H9 (cell line): ENCODE measurements around the gene CEMIP2. TPM values are rescaled to one million over a fixed set of nuclear protein-coding genes. Genes with fewer than 3 reads are reported as not detected.

Source experiments
- DNase-seq: peaks from one replicate; pipeline ENCODE4 v3.0.0-alpha.2; 2017
- H2AFZ ChIP-seq: one replicate; pipeline ENCODE4 v1.6.1; 2013; ENCODE audit warnings: mild to moderate bottlenecking, low read length, control low read depth, moderate library complexity
- H2AK5ac ChIP-seq: 2 replicates; pipeline ENCODE4 v1.6.1; 2013; ENCODE audit warnings: low read length, control low read depth, mixed read lengths; ENCODE audit not compliant: insufficient read length
- H2BK120ac ChIP-seq: one replicate; pipeline ENCODE4 v1.6.1; 2013; ENCODE audit warnings: low read depth, mild to moderate bottlenecking, low read length, control low read depth, inconsistent platforms; ENCODE audit not compliant: poor library complexity, severe bottlenecking
- H2BK12ac ChIP-seq: 2 replicates; pipeline ENCODE4 v1.6.1; 2013; ENCODE audit warnings: low read length, control low read depth, mixed read lengths, low read depth; ENCODE audit not compliant: insufficient read length
- H2BK15ac ChIP-seq: 2 replicates; pipeline ENCODE4 v1.6.1; 2013; ENCODE audit warnings: low read depth, low read length, control low read depth
- H2BK20ac ChIP-seq: one replicate; pipeline ENCODE4 v1.6.1; 2013; ENCODE audit warnings: low read depth, mild to moderate bottlenecking, low read length, control low read depth, inconsistent platforms; ENCODE audit not compliant: poor library complexity, severe bottlenecking
- H2BK5ac ChIP-seq: 2 replicates; pipeline ENCODE4 v1.6.1; 2013; ENCODE audit warnings: low read length, control low read depth, mixed read lengths; ENCODE audit not compliant: insufficient read length
- H3K14ac ChIP-seq: 2 replicates; pipeline ENCODE4 v1.6.1; 2013; ENCODE audit warnings: low read length, control low read depth; ENCODE audit not compliant: insufficient read depth
- H3K18ac ChIP-seq: 2 replicates; pipeline ENCODE4 v1.6.1; 2013; ENCODE audit warnings: low read depth, mild to moderate bottlenecking, mixed read lengths, low read length, control low read depth; ENCODE audit not compliant: insufficient read length
- H3K23ac ChIP-seq: 2 replicates; pipeline ENCODE4 v1.6.1; 2013; ENCODE audit warnings: low read length, control low read depth, mixed read lengths, low read depth; ENCODE audit not compliant: insufficient read length
- H3K23me2 ChIP-seq: 2 replicates; pipeline ENCODE4 v1.6.1; 2013; ENCODE audit warnings: low read depth, mild to moderate bottlenecking, mixed read lengths, low read length, control low read depth; ENCODE audit not compliant: insufficient read length, poor library complexity, severe bottlenecking
- H3K27ac ChIP-seq: 2 replicates; pipeline ENCODE4 v1.5.1; 2013; ENCODE audit warnings: low read length, control low read depth, mixed read lengths, low read depth; ENCODE audit not compliant: insufficient read length
- H3K27me3 ChIP-seq: 2 replicates; pipeline ENCODE4 v1.6.1; 2013; ENCODE audit warnings: low read length, control low read depth, inconsistent platforms; ENCODE audit not compliant: insufficient read depth
- H3K4ac ChIP-seq: 2 replicates; pipeline ENCODE4 v1.6.1; 2013; ENCODE audit warnings: low read depth, mild to moderate bottlenecking, control low read depth, inconsistent platforms, low read length, moderate library complexity
- H3K4me1 ChIP-seq: 2 replicates; pipeline ENCODE4 v1.6.1; 2013; ENCODE audit warnings: low read length, control low read depth, inconsistent platforms; ENCODE audit not compliant: insufficient read depth
- H3K4me2 ChIP-seq: 2 replicates; pipeline ENCODE4 v1.6.1; 2013; ENCODE audit warnings: low read length, control low read depth, mixed read lengths; ENCODE audit not compliant: insufficient read length, insufficient read depth
- H3K56ac ChIP-seq: 2 replicates; pipeline ENCODE4 v1.6.1; 2013; ENCODE audit warnings: low read depth, mild to moderate bottlenecking, mixed read lengths, low read length, control low read depth; ENCODE audit not compliant: insufficient read length
- H3K79me1 ChIP-seq: 2 replicates; pipeline ENCODE4 v1.6.1; 2013; ENCODE audit warnings: low read depth, mild to moderate bottlenecking, moderate library complexity, low read length, control low read depth, inconsistent platforms; ENCODE audit not compliant: insufficient read depth, poor library complexity, severe bottlenecking
- H3K79me2 ChIP-seq: 2 replicates; pipeline ENCODE4 v1.6.1; 2013; ENCODE audit warnings: low read length, control low read depth, inconsistent platforms; ENCODE audit not compliant: insufficient read depth
- H3K9ac ChIP-seq: 2 replicates; pipeline ENCODE4 v1.6.1; 2013; ENCODE audit warnings: low read length, control low read depth, mixed read lengths; ENCODE audit not compliant: insufficient read length; ENCODE audit errors: extremely low read depth
- H3K9me3 ChIP-seq: one replicate; pipeline ENCODE4 v1.6.1; 2013; ENCODE audit warnings: low read depth, low read length, inconsistent platforms; ENCODE audit not compliant: control insufficient read depth
- H3T11ph ChIP-seq: one replicate; pipeline ENCODE4 v1.6.1; 2013; ENCODE audit warnings: mild to moderate bottlenecking, low read length, control low read depth, inconsistent platforms
- H4K20me1 ChIP-seq: one replicate; pipeline ENCODE4 v1.6.1; 2013; ENCODE audit not compliant: control insufficient read depth, insufficient read length, insufficient read depth
- H4K5ac ChIP-seq: 2 replicates; pipeline ENCODE4 v1.6.1; 2013; ENCODE audit warnings: low read depth, mild to moderate bottlenecking, mixed read lengths, low read length, control low read depth; ENCODE audit not compliant: insufficient read length
- H4K8ac ChIP-seq: replicated peaks from 2 replicates; pipeline ENCODE4 v1.6.1; 2013; ENCODE audit warnings: low read length, control low read depth, mixed read lengths, low read depth; ENCODE audit not compliant: insufficient read length
- H4K91ac ChIP-seq: 2 replicates; pipeline ENCODE4 v1.6.1; 2013; ENCODE audit warnings: low read depth, mild to moderate bottlenecking, moderate library complexity, mixed read lengths, low read length, control low read depth; ENCODE audit not compliant: insufficient read length
- H3K27ac Mint-ChIP-seq, 3 experiments: 2 replicates in 2 of 3; 3 replicates in 1 of 3; pipeline ENCODE4 v1.8.0; 2020 to 2021; ENCODE audit warnings: mixed read lengths in 3 of 3, mild to moderate bottlenecking in 1 of 3, moderate library complexity in 1 of 3
- H3K27me3 Mint-ChIP-seq: 2 replicates; pipeline ENCODE4 v1.8.0; 2021; ENCODE audit warnings: low read depth, mild to moderate bottlenecking, moderate library complexity, mixed read lengths
- H3K36me3 Mint-ChIP-seq, 3 experiments: 2 replicates in 2 of 3; 3 replicates in 1 of 3; pipeline ENCODE4 v1.8.0; 2020 to 2021; ENCODE audit warnings: low read depth in 3 of 3, mixed read lengths in 3 of 3; ENCODE audit not compliant: insufficient read depth in 1 of 3
- H3K4me1 Mint-ChIP-seq, 2 experiments: 2 replicates each; pipeline ENCODE4 v1.8.0; 2020; ENCODE audit warnings: mixed read lengths in 2 of 2
- H3K4me3 Mint-ChIP-seq, 2 experiments: 2 replicates in 1 of 2; 3 replicates in 1 of 2; pipeline ENCODE4 v1.8.0; 2020 to 2021; ENCODE audit warnings: mild to moderate bottlenecking in 2 of 2, mixed read lengths in 2 of 2, moderate library complexity in 1 of 2
- H3K9me3 Mint-ChIP-seq, 2 experiments: 2 replicates in 1 of 2; 3 replicates in 1 of 2; pipeline ENCODE4 v1.8.0; 2020; ENCODE audit warnings: mild to moderate bottlenecking in 2 of 2, mixed read lengths in 2 of 2, moderate library complexity in 1 of 2
- WGBS: extraction: QIAGEN DNeasy Blood & Tissue Kit; methylation state at CpG from one replicate; pipeline ENCODE4 v1.1.7; 2013; ENCODE audit warnings: missing lambda C conversion rate, low lambda C conversion rate, mixed read lengths; ENCODE audit not compliant: insufficient read length; ENCODE audit errors: extremely low coverage; 5-methylcytosine and 5-hydroxymethylcytosine counted together
- total RNA-seq: library from RNA; stranded (reverse); gene quantifications from 2 replicates; pipeline ENCODE4 v1.2.1, GENCODE V29; 2021
- TF ChIP-seq, protein P1 (sequence below): fragments of 200-600 bp; sonication (generic); conservative IDR thresholded peaks from 3 replicates; pipeline ENCODE4 v1.8.0; 2021; ENCODE audit warnings: antibody characterized with exemption, mild to moderate bottlenecking

Gene CEMIP2
- total RNA-seq, 1 experiment from 2014 or later = 77.2 TPM

DNA sequence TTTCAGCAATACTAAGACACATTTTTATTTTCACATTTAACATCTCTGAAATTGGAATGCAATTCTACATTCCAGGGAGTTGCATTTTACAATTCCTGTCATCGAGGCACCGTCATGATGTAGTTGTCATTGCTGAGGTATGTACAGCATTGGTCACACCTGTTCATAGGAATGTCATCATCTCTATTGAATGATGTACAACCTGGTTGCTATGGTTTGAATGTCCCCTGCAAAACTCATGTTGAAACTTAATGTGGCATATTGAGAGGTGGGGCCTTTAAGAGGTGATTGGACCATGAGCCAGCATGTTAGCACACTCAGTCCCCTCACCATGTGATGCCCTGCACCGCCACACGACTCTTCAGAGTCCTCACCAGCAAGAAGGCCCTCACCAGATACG lies 103.1 kb downstream of the CEMIP2 start:
- no peaks in the 10 kb centered on the region for H3K79me1 ChIP-seq
- no peak for DNase-seq
- H3K14ac ChIP-seq = no peak overlapping the region
- no peaks in the 10 kb centered on the region for H4K20me1 ChIP-seq
- H3K27me3 ChIP-seq = no peaks in the 10 kb centered on the region
- no peak overlapping the region for H4K91ac ChIP-seq
- H2BK120ac ChIP-seq = no peak overlapping the region
- no peak overlapping the region for H3K56ac ChIP-seq
- no peak overlapping the region for H3K23ac ChIP-seq
- H3K4me1 Mint-ChIP-seq = peaks cover 43% of the 10 kb centered on the region in 2 experiments
- H3K9me3 ChIP-seq = no peaks in the 10 kb centered on the region
- H2BK5ac ChIP-seq = no peak overlapping the region
- no peak overlapping the region for H3K4me3 Mint-ChIP-seq
- H2AK5ac ChIP-seq = no peak overlapping the region
- H4K5ac ChIP-seq = no peak overlapping the region
- no peaks in the 10 kb centered on the region for H3K79me2 ChIP-seq
- H3K4me2 ChIP-seq = no peak overlapping the region
- no peak overlapping the region for H3K4ac ChIP-seq
- WGBS = no CpG with 5 or more reads among the region's 5 CpGs
- no peaks in the 10 kb centered on the region for H3K9me3 Mint-ChIP-seq
- TF ChIP-seq, protein P1, sequence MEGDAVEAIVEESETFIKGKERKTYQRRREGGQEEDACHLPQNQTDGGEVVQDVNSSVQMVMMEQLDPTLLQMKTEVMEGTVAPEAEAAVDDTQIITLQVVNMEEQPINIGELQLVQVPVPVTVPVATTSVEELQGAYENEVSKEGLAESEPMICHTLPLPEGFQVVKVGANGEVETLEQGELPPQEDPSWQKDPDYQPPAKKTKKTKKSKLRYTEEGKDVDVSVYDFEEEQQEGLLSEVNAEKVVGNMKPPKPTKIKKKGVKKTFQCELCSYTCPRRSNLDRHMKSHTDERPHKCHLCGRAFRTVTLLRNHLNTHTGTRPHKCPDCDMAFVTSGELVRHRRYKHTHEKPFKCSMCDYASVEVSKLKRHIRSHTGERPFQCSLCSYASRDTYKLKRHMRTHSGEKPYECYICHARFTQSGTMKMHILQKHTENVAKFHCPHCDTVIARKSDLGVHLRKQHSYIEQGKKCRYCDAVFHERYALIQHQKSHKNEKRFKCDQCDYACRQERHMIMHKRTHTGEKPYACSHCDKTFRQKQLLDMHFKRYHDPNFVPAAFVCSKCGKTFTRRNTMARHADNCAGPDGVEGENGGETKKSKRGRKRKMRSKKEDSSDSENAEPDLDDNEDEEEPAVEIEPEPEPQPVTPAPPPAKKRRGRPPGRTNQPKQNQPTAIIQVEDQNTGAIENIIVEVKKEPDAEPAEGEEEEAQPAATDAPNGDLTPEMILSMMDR = no peak
- no peak overlapping the region for H3K27ac Mint-ChIP-seq
- no peak overlapping the region for H3T11ph ChIP-seq
- peaks cover 8% of the 10 kb centered on the region; the same call in 1 of the 2 replicates for H3K4me1 ChIP-seq
- no peaks in the 10 kb centered on the region for H3K23me2 ChIP-seq
- H3K36me3 Mint-ChIP-seq = peaks cover 0 to 9% (median 0%) of the 10 kb centered on the region in 3 experiments; a peak in 1 of 7 replicates
- H2AFZ ChIP-seq = no peak overlapping the region
- H3K27ac ChIP-seq = no peak overlapping the region
- no peak overlapping the region for H3K9ac ChIP-seq
- no peaks in the 10 kb centered on the region for H3K27me3 Mint-ChIP-seq
- H3K18ac ChIP-seq = no peak overlapping the region
- H2BK15ac ChIP-seq = no peak overlapping the region
- H4K8ac ChIP-seq = no peak overlapping the region
- H2BK12ac ChIP-seq = no peak overlapping the region
- no peak overlapping the region for H2BK20ac ChIP-seq
